GM12864 (cell line): Measurements from ENCODE around the gene CCDC92.

Source experiments
- DNase-seq: peaks from one replicate; pipeline ENCODE4 v3.0.0-alpha.2; 2011; ENCODE audit warnings: low read depth
- H3K4me3 ChIP-seq: 2 replicates; pipeline ENCODE4 v1.5.1; 2011; ENCODE audit warnings: mild to moderate bottlenecking, low read depth, low read length, control low read depth
- CTCF ChIP-seq: IDR thresholded peaks from 2 replicates; pipeline ENCODE4 v1.5.1; 2011; ENCODE audit warnings: low read depth, mild to moderate bottlenecking, moderate library complexity, low read length, control low read depth, inconsistent platforms; ENCODE audit errors: missing control alignments

The CCDC92 gene

GRCh38 chr12:124008595-124008994 is 36.0 kb upstream of the CCDC92 start:
- no peak for DNase-seq
- H3K4me3 ChIP-seq: no peak overlapping the region
- no peak for TF ChIP-seq CTCF

GRCh38 chr12:124007826-124008570 is 35.4 kb upstream of the CCDC92 start:
- H3K4me3 ChIP-seq: no peak overlapping the region
- no peak for DNase-seq
- TF ChIP-seq CTCF: no peak

GRCh38 chr12:124006846-124007713 is 34.4 kb upstream of the CCDC92 start:
- DNase-seq: no peak
- no peak for TF ChIP-seq CTCF
- no peak overlapping the region for H3K4me3 ChIP-seq

- no peak for TF ChIP-seq CTCF
- peak; percentile 30 for DNase-seq
- H3K4me3 ChIP-seq: no peak overlapping the region
Measured at GRCh38 chr12:124006085-124006845, 33.6 kb upstream of the CCDC92 start.

- no peak overlapping the region for H3K4me3 ChIP-seq
- DNase-seq: no peak
- no peak for TF ChIP-seq CTCF
Measured at GRCh38 chr12:124004233-124004875, 31.7 kb upstream of the CCDC92 start.

- TF ChIP-seq CTCF: no peak
- no peak overlapping the region for H3K4me3 ChIP-seq
- no peak for DNase-seq
Measured at GRCh38 chr12:124002654-124003053, 30.0 kb upstream of the CCDC92 start.
